SK-N-SH (cell line): ENCODE results near the gene KCNAB1. TPM values are rescaled to one million over a fixed set of nuclear protein-coding genes. Genes with fewer than 3 reads are reported as not detected.

Source experiments
- CTCF ChIA-PET: fragments of 300-600, 350-600 bp; formaldehyde crosslinking; extraction: SDS; loops from one replicate; lab custom pipeline; 2021; lab: Yijun Ruan, JAX
- POLR2A ChIA-PET: fragments of 350-600 bp; sonication (Branson Sonifier 250); formaldehyde crosslinking; extraction: SDS; loops from one replicate; lab custom pipeline; 2020; ENCODE audit warnings: antibody characterized with exemption, inconsistent platforms; lab: Yijun Ruan, JAX
- DNase-seq: peaks from one replicate; pipeline ENCODE4 v3.0.0; 2012
- H2AFZ ChIP-seq: fragments of 200-600 bp; sonication (generic); 2 replicates; pipeline ENCODE4 v1.8.1; 2016; ENCODE audit warnings: antibody characterized with exemption, mild to moderate bottlenecking, low read depth
- H3F3A ChIP-seq: fragments of 200-600 bp; sonication (generic); replicated peaks from 2 replicates; pipeline ENCODE3; 2016; ENCODE audit warnings: antibody characterized with exemption, mild to moderate bottlenecking; ENCODE audit not compliant: insufficient read depth
- H3K27ac ChIP-seq, 2 experiments: fragments of 200-500 bp in 1 of 2; fragments of 200-600 bp in 1 of 2; sonication (Bioruptor generic) in 1 of 2; sonication (generic), shearing (Covaris generic) in 1 of 2; 2 replicates each; pipeline versions ENCODE4 v1.5.1 to v1.6.1; 2014 to 2016; ENCODE audit warnings: low read depth in 2 of 2, inconsistent platforms in 1 of 2, low read length in 1 of 2, mild to moderate bottlenecking in 1 of 2, mixed read lengths in 1 of 2
- H3K27me3 ChIP-seq: fragments of 200-600 bp; sonication (generic), shearing (Covaris generic); 2 replicates; pipeline ENCODE4 v1.6.1; 2016; ENCODE audit warnings: mixed run types; ENCODE audit not compliant: insufficient read depth
- H3K36me3 ChIP-seq, 2 experiments: fragments of 200-500 bp in 1 of 2; fragments of 200-600 bp in 1 of 2; sonication (Bioruptor generic) in 1 of 2; sonication (generic) in 1 of 2; replicated peaks in 1 of 2; 2 replicates each; pipeline versions ENCODE3 to v1.5.1; 2014 to 2016; ENCODE audit warnings: low read length in 1 of 2, mild to moderate bottlenecking in 1 of 2; ENCODE audit not compliant: insufficient read depth in 2 of 2, control insufficient read depth in 1 of 2
- H3K4me1 ChIP-seq, 2 experiments: fragments of 200-500 bp in 1 of 2; fragments of 200-600 bp in 1 of 2; sonication (Bioruptor generic) in 1 of 2; sonication (generic), shearing (Covaris generic) in 1 of 2; 2 replicates each; pipeline versions ENCODE4 v1.5.1 to v1.6.1; 2014 to 2016; ENCODE audit warnings: low read depth in 1 of 2, low read length in 1 of 2, mixed run types in 1 of 2; ENCODE audit not compliant: insufficient read depth in 2 of 2, control insufficient read depth in 1 of 2
- H3K4me2 ChIP-seq: fragments of 200-600 bp; sonication (generic), shearing (Covaris generic); 2 replicates; pipeline ENCODE4 v1.6.1; 2017; ENCODE audit warnings: mixed run types
- H3K4me3 ChIP-seq, 2 experiments: fragments of 200-500 bp in 1 of 2; fragments of 200-600 bp in 1 of 2; sonication (Bioruptor generic) in 1 of 2; sonication (generic), shearing (Covaris generic) in 1 of 2; 2 replicates each; pipeline versions ENCODE4 v1.5.1 to v1.8.1; 2014 to 2016; ENCODE audit warnings: low read depth in 2 of 2, inconsistent platforms in 1 of 2, low read length in 1 of 2, mild to moderate bottlenecking in 1 of 2, mixed read lengths in 1 of 2, moderate library complexity in 1 of 2
- H3K79me2 ChIP-seq: fragments of 200-600 bp; sonication (generic); 2 replicates; pipeline ENCODE4 v1.8.1; 2017; ENCODE audit warnings: mild to moderate bottlenecking; ENCODE audit not compliant: insufficient read depth
- H3K9ac ChIP-seq: fragments of 200-600 bp; sonication (generic); 2 replicates; pipeline ENCODE4 v1.6.1; 2017; ENCODE audit warnings: mixed run types
- H3K9me2 ChIP-seq: fragments of 200-600 bp; sonication (generic); 2 replicates; pipeline ENCODE4 v1.6.1; 2017; ENCODE audit warnings: mixed run types
- H3K9me3 ChIP-seq: fragments of 200-600 bp; sonication (generic); 2 replicates; pipeline ENCODE4 v1.6.1; 2017; ENCODE audit warnings: mixed run types, mild to moderate bottlenecking, moderate library complexity
- H4K20me1 ChIP-seq: fragments of 200-600 bp; sonication (generic); 2 replicates; pipeline ENCODE4 v1.6.1; 2017; ENCODE audit warnings: mild to moderate bottlenecking, mixed run types; ENCODE audit not compliant: insufficient read depth
- ELF1 ChIP-seq: IDR thresholded peaks from 2 replicates; pipeline ENCODE4 v1.4.0; 2012
- EP300 ChIP-seq, 2 experiments: IDR thresholded peaks; 2 replicates each; pipeline versions ENCODE4 v1.4.0 to v1.6.1; 2012; ENCODE audit warnings: borderline replicate concordance in 1 of 2, low read depth in 1 of 2, low read length in 1 of 2
- FOSL2 ChIP-seq: IDR thresholded peaks from 2 replicates; pipeline ENCODE4 v1.4.0; 2012; ENCODE audit warnings: low read depth, mild to moderate bottlenecking, moderate library complexity, borderline replicate concordance
- GABPA ChIP-seq: IDR thresholded peaks from 2 replicates; pipeline ENCODE4 v1.4.0; 2012; ENCODE audit warnings: low read depth, mild to moderate bottlenecking
- MEF2A ChIP-seq: IDR thresholded peaks from 2 replicates; pipeline ENCODE4 v1.4.0; 2012; ENCODE audit warnings: low read depth, borderline replicate concordance
- MXI1 ChIP-seq: IDR thresholded peaks from 2 replicates; pipeline ENCODE4 v1.6.1; 2012; ENCODE audit warnings: mild to moderate bottlenecking, low read depth, low read length, improper control_type of control experiment
- NFIC ChIP-seq: IDR thresholded peaks from 2 replicates; pipeline ENCODE4 v1.4.0; 2012; ENCODE audit warnings: borderline replicate concordance
- NRF1 ChIP-seq: IDR thresholded peaks from 2 replicates; pipeline ENCODE4 v1.6.1; 2012; ENCODE audit warnings: low read depth, mild to moderate bottlenecking, low read length
- RCOR1 ChIP-seq: fragments of 150-350 bp; IDR thresholded peaks from 2 replicates; pipeline ENCODE4 v1.6.1; 2017; ENCODE audit warnings: antibody characterized with exemption, low read length
- RFX5 ChIP-seq: IDR thresholded peaks from 2 replicates; pipeline ENCODE4 v1.6.1; 2012; ENCODE audit warnings: mild to moderate bottlenecking, improper control_type of control experiment, low read length
- SIN3A ChIP-seq: IDR thresholded peaks from 2 replicates; pipeline ENCODE4 v1.6.1; 2012; ENCODE audit warnings: low read depth, mild to moderate bottlenecking, low read length, moderate library complexity, borderline replicate concordance
- TCF12 ChIP-seq: IDR thresholded peaks from 2 replicates; pipeline ENCODE4 v1.4.0; 2012
- YY1 ChIP-seq: IDR thresholded peaks from 2 replicates; pipeline ENCODE4 v1.4.0; 2012; ENCODE audit warnings: low read depth, mild to moderate bottlenecking
- WGBS: methylation state at CpG from one replicate; pipeline ENCODE4 v1.1.6; 2017; ENCODE audit warnings: low lambda C conversion rate; 5-methylcytosine and 5-hydroxymethylcytosine counted together
- polyA plus RNA-seq, 3 experiments: library from polyadenylated mRNA; depleted of rRNA; stranded (reverse); fragments of >200 nt; gene quantifications; 2 replicates each; pipeline ENCODE4 v1.2.3, GENCODE V29; 2012
- TF ChIP-seq, protein P1 (sequence below): IDR thresholded peaks from 2 replicates; pipeline ENCODE4 v1.4.0; 2012; ENCODE audit warnings: low read depth
- TF ChIP-seq, protein P2 (sequence below): IDR thresholded peaks from 2 replicates; pipeline ENCODE4 v1.4.0; 2012; ENCODE audit warnings: low read depth, borderline replicate concordance
- TF ChIP-seq, protein P3 (sequence below): fragments of 150-350 bp; IDR thresholded peaks from 2 replicates; pipeline ENCODE4 v1.6.1; 2016; ENCODE audit warnings: mild to moderate bottlenecking, low read depth, low read length
- TF ChIP-seq, protein P4 (sequence below): IDR thresholded peaks from 2 replicates; pipeline ENCODE4 v1.6.1; 2012; ENCODE audit warnings: mild to moderate bottlenecking, low read depth, low read length, moderate library complexity
- TF ChIP-seq, protein P5 (sequence below): fragments of 150-350 bp; IDR thresholded peaks from 2 replicates; pipeline ENCODE4 v1.6.1; 2017; ENCODE audit warnings: antibody characterized with exemption, low read length, low read depth, borderline replicate concordance

KCNAB1 gene
- polyA plus RNA-seq, 1 of the 3 experiments (the other 2 are of a cell fraction): 82.1 TPM

DNA sequence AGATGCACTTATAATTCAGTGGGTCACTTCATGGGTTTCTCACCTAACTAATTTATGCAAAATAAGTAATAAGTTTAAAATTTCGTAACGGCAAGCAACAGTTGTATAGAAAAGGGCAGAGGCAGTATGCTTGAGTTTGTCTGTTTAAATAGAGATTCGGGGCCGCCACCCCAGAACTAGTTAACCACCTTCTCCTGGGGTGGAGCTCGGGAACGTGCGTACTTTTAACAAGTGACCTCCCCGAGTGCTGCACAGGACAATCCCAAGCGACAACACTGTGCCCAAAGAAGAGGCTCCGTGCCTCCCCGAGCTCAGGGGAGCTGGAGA lies 434.1 kb downstream of the KCNAB1 start:
- WGBS: under 1% methylated on average over 9 of the region's 11 CpGs
- H2AFZ ChIP-seq: peak overlapping the region; percentile 71; the same call in 1 of the 2 replicates

More for the DNA sequence above, 434.1 kb downstream of the KCNAB1 start:
- TF ChIP-seq RFX5 (no peak), RCOR1 (no peak), YY1 (no peak), NRF1 (no peak), ELF1 (no peak), FOSL2 (no peak), EP300 (IDR thresholded peaks at IDR 0.05; ENCODE audit: borderline replicate concordance in 1 of 2, low read depth in 1 of 2, low read length in 1 of 2) (no peak), NFIC (no peak), TCF12 (no peak), SIN3A (no peak), MEF2A (no peak), GABPA (no peak), MXI1 (no peak)
- TF ChIP-seq, protein P1, sequence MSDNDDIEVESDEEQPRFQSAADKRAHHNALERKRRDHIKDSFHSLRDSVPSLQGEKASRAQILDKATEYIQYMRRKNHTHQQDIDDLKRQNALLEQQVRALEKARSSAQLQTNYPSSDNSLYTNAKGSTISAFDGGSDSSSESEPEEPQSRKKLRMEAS: no peak
- TF ChIP-seq, protein P2, sequence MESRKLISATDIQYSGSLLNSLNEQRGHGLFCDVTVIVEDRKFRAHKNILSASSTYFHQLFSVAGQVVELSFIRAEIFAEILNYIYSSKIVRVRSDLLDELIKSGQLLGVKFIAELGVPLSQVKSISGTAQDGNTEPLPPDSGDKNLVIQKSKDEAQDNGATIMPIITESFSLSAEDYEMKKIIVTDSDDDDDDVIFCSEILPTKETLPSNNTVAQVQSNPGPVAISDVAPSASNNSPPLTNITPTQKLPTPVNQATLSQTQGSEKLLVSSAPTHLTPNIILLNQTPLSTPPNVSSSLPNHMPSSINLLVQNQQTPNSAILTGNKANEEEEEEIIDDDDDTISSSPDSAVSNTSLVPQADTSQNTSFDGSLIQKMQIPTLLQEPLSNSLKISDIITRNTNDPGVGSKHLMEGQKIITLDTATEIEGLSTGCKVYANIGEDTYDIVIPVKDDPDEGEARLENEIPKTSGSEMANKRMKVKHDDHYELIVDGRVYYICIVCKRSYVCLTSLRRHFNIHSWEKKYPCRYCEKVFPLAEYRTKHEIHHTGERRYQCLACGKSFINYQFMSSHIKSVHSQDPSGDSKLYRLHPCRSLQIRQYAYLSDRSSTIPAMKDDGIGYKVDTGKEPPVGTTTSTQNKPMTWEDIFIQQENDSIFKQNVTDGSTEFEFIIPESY: no peak
- TF ChIP-seq, protein P3, sequence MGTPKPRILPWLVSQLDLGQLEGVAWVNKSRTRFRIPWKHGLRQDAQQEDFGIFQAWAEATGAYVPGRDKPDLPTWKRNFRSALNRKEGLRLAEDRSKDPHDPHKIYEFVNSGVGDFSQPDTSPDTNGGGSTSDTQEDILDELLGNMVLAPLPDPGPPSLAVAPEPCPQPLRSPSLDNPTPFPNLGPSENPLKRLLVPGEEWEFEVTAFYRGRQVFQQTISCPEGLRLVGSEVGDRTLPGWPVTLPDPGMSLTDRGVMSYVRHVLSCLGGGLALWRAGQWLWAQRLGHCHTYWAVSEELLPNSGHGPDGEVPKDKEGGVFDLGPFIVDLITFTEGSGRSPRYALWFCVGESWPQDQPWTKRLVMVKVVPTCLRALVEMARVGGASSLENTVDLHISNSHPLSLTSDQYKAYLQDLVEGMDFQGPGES: no peak
- TF ChIP-seq, protein P4, sequence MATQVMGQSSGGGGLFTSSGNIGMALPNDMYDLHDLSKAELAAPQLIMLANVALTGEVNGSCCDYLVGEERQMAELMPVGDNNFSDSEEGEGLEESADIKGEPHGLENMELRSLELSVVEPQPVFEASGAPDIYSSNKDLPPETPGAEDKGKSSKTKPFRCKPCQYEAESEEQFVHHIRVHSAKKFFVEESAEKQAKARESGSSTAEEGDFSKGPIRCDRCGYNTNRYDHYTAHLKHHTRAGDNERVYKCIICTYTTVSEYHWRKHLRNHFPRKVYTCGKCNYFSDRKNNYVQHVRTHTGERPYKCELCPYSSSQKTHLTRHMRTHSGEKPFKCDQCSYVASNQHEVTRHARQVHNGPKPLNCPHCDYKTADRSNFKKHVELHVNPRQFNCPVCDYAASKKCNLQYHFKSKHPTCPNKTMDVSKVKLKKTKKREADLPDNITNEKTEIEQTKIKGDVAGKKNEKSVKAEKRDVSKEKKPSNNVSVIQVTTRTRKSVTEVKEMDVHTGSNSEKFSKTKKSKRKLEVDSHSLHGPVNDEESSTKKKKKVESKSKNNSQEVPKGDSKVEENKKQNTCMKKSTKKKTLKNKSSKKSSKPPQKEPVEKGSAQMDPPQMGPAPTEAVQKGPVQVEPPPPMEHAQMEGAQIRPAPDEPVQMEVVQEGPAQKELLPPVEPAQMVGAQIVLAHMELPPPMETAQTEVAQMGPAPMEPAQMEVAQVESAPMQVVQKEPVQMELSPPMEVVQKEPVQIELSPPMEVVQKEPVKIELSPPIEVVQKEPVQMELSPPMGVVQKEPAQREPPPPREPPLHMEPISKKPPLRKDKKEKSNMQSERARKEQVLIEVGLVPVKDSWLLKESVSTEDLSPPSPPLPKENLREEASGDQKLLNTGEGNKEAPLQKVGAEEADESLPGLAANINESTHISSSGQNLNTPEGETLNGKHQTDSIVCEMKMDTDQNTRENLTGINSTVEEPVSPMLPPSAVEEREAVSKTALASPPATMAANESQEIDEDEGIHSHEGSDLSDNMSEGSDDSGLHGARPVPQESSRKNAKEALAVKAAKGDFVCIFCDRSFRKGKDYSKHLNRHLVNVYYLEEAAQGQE: no peak
- TF ChIP-seq, protein P5, sequence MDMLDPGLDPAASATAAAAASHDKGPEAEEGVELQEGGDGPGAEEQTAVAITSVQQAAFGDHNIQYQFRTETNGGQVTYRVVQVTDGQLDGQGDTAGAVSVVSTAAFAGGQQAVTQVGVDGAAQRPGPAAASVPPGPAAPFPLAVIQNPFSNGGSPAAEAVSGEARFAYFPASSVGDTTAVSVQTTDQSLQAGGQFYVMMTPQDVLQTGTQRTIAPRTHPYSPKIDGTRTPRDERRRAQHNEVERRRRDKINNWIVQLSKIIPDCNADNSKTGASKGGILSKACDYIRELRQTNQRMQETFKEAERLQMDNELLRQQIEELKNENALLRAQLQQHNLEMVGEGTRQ: no peak
- CTCF ChIA-PET: interaction anchor here (0.6 to 2.5 kb wide), 12 partner anchors 8 to 583 kb away, joined by 3 to 19 read pairs (median 5); partner anchors contain the start of gene TIPARP
- Histone ChIP-seq H3K9me3 (no peaks in the 10 kb centered on the region), H3K9ac (peak overlapping the region; percentile 96), H3K27ac (peak overlapping the region; percentile 89 to 94), H3K4me2 (peak overlapping the region; percentile 78), H3K27me3 (no peaks in the 10 kb centered on the region), H3K9me2 (no peaks in the 10 kb centered on the region), H4K20me1 (no peaks in the 10 kb centered on the region), H3K79me2 (peaks cover 55% of the 10 kb centered on the region), H3K4me1 (peaks cover 28 to 30% of the 10 kb centered on the region in 2 experiments), H3F3A (peaks cover 30% of the 10 kb centered on the region), H3K36me3 (peaks cover 27 to 33% of the 10 kb centered on the region in 2 experiments), H3K4me3 (peak overlapping the region; percentile 92 to 94)
- DNase-seq: no peak
- POLR2A ChIA-PET: interaction anchor here (0.5 to 2.1 kb wide), 3 partner anchors 121 to 534 kb away, joined by 3 to 16 read pairs (median 3); no protein-coding TSS in a partner anchor
